Epithelial cell of proximal tubule (primary cell): ENCODE data around the gene SURF6. TPM values are rescaled to one million over a fixed set of nuclear protein-coding genes. Genes with fewer than 3 reads are reported as not detected.

Source experiments
- DNase-seq: peaks from one replicate; pipeline ENCODE4 v3.0.0-alpha.2; 2011; ENCODE audit warnings: low read depth
- H3K4me3 ChIP-seq: 2 replicates; pipeline ENCODE4 v1.5.1; 2011; ENCODE audit warnings: low read depth, mild to moderate bottlenecking, low read length
- CTCF ChIP-seq: conservative IDR thresholded peaks from 2 replicates; pipeline ENCODE4 v1.5.1; 2012; ENCODE audit warnings: low read depth, mild to moderate bottlenecking, low read length
- total RNA-seq: library from RNA; depleted of rRNA; stranded (reverse); fragments of >200 nt; gene quantifications from 2 replicates; pipeline ENCODE4 v1.2.3, GENCODE V29; 2015

The SURF6 gene
- total RNA-seq, 1 donor from 2014 or later, result 16.7 TPM

- DNase-seq, result no peak
- no peak overlapping the region for H3K4me3 ChIP-seq
- TF ChIP-seq CTCF, result peak; percentile 54
These were observed 23.6 kb upstream of the SURF6 start for GRCh38 chr9:133359399-133360175.

GRCh38 chr9:133357656-133358055 lies 21.7 kb upstream of the SURF6 start:
- DNase-seq, result no peak
- no peak for TF ChIP-seq CTCF
- H3K4me3 ChIP-seq, result peak overlapping the region; percentile 68

- no peak for DNase-seq
These were observed 20.6 kb upstream of the SURF6 start, which contains the start of the genes SURF1 and SURF2 for GRCh38 chr9:133356391-133357091. Gene SURF1 (minus strand): TSS chr9:133356487. CDS start chr9:133356453, 34 bp downstream. Gene SURF2 (plus strand): TSS chr9:133356550. CDS start chr9:133356593, 43 bp downstream.

GRCh38 chr9:133355881-133356357 lies 19.9 kb upstream of the SURF6 start:
- peak overlapping the region; percentile 68 for H3K4me3 ChIP-seq
- DNase-seq, result no peak
- TF ChIP-seq CTCF, result no peak

More at GRCh38 chr9:133356391-133357091, 20.6 kb upstream of the SURF6 start, which contains the start of the genes SURF1 and SURF2:
- no peak for TF ChIP-seq CTCF
- H3K4me3 ChIP-seq, result peak within 1 kb of the TSS; percentile 68

- DNase-seq, result no peak
- no peak overlapping the region for H3K4me3 ChIP-seq
- no peak for TF ChIP-seq CTCF
These were observed 18.8 kb upstream of the SURF6 start for GRCh38 chr9:133354766-133355165.

- TF ChIP-seq CTCF, result no peak
- H3K4me3 ChIP-seq, result no peak overlapping the region
- no peak for DNase-seq
These were observed 17.6 kb upstream of the SURF6 start for GRCh38 chr9:133353548-133353947.
